HG03457 (cell line): ENCODE measurements around the gene EIF3K.
"Not testable (repeated sequence)": the region's sequence is repeated elsewhere in the genome, so short reads cannot be mapped to it uniquely, and the experiment has no call there.

Experiments
- ATAC-seq: cut with Tn5 transposase; IDR thresholded peaks from one replicate; pipeline ENCODE4 v1.9.1; 2021; ENCODE audit warnings: moderate number of reproducible peaks; ENCODE audit not compliant: unreplicated experiment

The EIF3K gene

DNA sequence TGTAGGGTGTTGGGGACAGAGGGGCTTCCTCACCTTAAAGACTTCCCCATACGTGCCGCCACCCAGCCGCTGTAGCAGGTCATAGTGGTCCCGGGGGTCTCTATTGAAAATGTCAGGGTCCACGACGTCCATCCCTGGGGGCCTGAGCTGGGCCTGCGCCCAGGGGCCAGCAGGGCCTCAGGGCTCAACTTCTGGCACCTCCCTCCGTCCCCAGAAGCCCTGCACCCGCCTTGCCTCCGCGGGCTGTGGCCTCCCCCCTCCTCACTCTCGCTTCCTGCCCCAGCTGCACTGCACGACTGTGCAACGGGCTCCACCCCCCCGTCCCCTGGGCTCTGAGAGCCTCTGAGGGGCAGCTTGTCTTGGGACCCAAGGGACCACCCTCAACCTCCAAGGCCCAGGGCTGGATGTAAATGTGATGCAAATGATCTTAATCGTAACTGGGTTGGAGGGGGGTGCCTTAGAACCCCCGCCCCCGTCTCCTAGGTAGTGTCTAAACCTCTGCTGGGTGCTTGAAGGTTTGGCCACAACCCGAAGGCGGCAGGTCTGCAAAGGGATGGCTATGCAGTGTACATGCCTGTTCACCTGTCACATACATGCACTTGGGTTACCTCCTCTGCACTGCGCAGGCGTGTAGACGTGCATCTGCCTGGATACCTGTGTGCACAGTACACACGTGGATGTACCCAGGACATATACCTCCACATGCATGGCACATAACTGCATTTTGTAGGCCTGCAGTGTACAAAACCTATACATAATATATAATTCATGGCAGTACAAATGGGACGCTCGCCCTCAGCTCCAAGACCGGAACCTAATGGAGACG, 1.0 kb upstream of the EIF3K start, which contains the start of gene MAP4K1:
TSS of gene MAP4K1 (minus strand) at position 190 of the 826 bp plus-strand sequence. CDS start at position 132, 58 bp downstream.
- ATAC-seq: peak; percentile 44

DNA sequence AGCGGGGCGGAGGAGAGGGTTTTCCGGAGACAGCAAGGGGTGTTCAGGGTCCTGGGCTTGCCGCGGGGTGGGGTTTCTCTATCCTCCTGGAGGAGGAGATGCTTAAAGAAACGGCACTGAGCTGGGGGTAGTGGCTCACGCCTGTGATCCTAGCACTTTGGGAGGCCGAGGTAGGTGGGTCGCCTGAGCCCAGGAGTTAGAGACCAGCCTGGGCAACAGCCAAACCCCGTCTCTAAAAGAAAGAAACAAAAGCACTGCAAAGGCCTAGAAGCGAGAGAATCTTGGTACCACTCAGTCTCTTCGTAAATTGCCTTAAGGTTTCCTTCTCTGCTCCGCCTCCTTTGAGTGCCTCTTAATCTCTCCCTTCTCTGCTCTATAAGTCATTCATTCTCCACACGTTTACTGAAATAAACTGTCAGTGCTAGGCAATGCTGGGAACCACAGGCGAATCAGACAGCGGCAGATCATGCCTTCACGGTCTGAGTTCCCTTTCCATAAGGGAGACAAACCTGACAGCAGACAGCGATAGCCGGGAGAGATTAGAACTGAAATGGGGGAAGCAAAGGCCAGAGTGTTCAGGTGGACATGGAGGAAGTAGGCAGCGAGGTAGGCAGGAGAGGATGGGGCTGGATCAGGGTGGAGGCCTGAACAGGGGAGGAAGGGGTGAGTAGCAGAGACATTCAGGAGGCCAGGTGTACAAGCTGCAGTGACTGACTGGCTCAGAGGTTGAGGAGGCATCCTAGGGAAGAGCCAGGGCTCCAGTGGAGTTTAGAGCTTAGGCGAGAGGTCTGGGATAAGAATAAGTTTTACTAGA, 580 bp downstream of the EIF3K start:
- peak; percentile 16 for ATAC-seq

DNA sequence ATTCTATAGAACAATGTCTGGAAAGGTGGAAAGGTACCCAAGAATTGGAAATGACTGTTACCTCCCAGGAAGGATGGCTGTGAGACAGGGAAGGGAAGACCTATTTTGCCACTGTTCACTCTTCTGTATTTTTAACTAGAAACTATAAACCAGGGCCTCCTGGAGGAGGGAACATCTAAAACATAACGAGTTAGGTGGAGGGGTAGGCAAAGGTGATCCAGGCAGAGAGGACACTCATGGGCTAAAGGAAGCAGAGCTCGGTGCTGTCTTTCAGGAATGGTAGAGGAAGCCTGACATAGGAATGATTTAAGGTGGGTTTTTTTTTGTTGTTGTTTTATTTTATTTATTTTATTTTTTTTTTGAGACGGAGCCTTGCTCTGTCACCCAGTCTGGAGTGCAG, 5.8 kb downstream of the EIF3K start:
- no peak for ATAC-seq

DNA sequence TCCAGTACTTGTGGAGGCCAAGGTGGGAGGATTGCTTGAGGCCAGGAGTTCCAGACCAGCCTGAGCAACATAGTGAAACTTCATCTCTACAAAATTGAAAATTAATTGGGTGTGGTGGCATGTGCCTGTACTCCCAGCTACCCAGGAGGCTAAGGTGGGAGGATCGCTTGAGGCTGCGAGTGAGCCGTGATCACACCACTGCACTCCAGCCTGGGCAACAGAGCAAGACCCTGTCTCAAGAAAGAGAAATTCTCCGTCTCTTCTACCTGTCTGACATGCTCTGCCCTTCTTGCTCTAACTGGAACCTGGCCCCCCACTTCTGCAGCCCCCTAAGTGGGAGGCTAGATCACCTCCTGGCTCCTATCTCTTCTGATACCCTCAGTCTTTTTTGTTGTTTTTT, 7.4 kb downstream of the EIF3K start:
- no peak for ATAC-seq

DNA sequence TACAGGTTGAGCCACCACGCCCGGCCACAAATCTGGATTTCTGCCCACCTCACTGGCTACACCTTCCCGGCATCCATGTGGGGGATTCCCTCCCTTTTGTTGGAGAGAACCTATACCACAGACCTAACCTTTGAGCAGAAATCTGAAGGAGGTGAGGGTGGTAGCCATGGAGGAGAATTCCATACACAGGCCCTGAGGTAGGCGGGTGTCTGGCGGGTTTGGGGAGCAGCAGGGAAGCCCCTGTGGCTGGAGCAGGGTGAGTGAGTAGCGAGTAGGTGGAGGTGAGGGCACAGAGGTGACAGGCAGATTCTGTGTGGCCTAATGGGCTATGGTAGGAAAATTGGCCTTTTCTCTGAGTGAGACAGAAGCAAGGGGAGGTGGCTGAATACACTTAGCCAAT, 10.6 kb downstream of the EIF3K start:
- ATAC-seq: no peak

DNA sequence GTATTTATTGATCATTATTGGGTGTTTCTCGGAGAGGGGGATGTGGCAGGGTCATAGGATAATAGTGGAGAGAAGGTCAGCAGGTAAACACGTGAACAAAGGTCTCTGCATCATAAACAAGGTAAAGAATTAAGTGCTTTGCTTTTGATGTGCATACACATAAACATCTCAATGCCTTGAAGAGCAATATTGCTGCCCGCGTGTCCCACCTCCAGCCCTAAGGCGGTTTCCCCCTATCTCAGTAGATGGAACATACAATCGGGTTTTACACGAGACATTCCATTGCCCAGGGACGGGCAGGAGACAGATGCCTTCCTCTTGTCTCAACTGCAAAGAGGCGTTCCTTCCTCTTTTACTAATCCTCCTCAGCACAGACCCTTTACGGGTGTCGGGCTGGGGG, 12.3 kb downstream of the EIF3K start:
- not testable (repeated sequence) for ATAC-seq

DNA sequence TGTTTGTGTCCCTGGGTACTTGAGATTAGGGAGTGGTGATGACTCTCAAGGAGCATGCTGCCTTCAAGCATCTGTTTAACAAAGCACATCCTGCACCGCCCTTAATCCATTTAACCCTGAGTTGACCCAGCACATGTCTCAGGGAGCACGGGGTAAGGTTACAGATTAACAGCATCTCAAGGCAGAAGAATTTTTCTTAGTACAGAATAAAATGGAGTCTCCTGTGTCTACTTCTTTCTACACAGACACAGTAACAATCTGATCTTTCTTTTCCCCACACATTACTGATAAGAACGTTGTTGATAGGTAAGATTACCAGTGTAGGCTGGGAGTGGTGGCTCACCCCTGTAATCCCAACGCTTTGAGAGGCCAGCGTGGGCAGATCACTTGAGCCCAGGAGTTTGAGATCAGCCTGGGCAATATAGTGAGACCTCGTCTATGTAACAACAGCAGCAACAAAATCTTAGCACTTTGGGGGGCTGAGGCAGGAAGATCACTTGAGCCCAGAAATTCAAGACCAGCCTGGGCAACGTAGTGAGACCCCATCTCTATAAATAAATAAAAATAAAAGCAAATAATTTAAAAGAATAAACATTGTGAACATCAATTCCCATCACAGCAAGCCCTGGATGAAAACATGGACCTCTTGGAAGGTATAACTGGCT, 13.0 kb downstream of the EIF3K start:
- ATAC-seq: not testable (repeated sequence)

DNA sequence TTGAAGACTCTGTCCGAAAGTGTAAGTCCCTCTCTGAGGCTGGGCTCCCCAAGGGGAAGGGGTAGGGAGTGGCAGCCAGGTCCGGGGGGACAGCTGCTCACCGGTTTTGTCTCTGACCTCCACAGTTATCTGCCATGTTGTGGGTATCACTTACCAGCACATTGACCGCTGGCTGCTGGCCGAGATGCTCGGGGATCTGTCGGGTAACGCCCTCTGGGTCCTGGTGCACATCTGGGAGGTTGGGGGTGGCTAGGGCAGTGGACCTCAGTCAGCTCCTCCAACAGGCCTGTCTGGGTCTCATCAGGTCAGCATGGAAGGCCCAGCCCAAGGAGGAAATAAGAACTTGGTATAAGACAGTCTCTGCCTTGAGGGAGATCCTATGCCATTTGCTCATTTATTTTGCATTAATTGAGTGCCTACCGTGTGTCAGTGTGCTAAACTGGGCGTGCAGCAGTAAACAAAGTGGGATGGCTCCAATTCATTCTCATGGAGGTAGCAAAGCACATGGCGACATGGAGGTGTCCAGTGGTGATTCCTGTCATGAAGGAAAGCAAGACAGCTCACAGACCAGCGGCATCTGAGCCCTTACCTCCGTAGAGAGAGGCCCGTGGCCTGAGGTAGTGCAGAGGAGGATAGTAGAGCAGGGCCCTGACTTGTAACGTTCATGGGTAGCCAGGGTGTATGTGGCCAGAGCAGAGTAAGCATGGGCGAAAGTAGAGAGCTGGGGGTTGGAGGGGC, 13.7 kb downstream of the EIF3K start:
- ATAC-seq: no peak

DNA sequence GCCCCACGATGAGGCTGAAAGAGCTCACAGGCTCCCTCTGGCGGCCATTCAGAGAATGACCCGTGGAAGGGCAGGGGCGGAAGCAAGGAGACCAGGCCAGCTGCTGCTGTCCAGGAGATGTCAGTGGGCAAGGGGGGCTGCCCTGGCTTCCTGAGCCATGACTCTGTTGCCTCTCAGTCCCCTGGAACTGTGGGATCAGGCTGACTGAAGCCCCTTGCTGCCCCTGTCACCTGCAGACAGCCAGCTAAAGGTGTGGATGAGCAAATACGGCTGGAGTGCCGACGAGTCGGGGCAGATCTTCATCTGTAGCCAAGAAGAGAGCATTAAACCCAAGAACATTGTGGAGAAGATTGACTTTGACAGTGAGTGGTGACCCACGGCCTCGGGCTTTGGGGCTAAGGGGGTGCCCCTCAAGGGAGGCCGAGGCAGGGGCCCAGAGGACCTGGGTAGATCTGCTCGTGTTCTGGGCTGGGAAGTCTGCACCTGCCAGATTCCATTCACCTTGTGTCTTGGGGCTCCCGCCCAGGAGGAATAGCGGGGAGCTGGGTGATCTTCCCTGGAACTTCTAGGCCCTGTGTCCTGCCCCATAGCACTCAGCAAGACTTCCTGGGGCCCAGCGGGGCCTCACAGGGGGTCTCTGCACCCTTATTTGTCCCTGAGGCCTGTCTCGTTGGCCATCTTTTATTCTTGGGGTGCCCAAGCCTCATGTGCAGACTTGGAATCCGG, 15.9 kb downstream of the EIF3K start:
- ATAC-seq: no peak

DNA sequence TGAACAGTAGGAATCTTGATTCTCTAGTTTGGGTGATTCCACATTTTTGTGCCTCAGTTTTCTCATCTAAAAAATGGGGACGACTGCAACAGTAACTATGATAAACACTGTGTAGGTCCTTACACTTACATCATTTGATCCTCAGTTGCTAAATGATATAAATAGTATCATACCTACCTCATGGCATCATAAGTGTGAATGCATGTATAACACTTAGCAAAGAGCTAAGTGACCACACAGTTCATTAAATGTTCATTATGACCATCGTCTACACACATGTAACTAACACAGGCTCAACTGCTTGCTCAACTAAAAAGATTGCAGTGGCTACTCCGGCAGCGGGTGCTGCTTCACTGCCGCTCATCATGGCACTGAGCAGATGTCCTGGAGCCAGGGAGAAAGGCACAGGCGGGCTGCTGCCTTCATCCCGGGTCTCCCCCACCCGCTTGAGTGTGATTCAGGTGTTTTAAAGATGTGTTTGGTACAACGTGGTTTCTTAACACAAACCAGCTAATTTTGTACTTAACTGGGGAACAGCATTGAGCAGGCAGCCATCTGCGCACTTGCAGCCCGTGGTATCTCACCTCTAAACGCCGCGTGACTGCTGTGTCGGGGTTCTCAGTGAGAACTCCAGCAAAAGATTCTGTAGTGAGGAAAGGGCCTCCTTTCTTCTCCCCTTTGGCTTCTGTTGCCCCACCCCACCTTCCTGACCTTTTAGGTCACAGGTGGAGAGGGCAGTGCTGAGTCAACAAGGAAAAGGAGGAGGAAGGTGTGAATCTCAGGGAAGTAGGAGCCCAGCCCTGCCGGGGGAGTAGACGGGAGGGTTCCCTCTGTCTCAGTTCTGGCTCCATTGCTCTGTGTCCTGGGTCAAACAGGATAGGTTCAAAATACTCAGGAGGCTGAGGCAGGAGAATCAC, 16.8 kb downstream of the EIF3K start:
- no peak for ATAC-seq

DNA sequence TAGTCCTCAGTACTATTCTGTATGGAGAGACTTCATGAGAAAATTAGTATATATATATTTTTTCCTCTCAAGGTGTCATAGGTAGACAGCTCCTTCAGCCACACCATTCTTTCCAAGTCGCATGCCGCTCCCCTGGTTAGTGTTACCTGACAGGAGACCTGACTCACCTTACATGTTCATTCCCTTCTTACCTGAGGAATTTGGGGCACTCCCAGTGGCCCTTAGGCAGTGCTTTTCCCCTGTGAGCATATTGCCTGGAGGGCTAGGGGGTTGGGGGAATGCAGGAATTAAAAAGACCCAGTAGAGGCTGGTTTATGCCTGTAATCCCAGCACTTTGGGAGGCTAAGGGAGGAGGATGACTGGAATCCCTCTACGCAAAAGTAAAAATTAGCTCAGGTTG, 19.5 kb downstream of the EIF3K start:
- no peak for ATAC-seq

DNA sequence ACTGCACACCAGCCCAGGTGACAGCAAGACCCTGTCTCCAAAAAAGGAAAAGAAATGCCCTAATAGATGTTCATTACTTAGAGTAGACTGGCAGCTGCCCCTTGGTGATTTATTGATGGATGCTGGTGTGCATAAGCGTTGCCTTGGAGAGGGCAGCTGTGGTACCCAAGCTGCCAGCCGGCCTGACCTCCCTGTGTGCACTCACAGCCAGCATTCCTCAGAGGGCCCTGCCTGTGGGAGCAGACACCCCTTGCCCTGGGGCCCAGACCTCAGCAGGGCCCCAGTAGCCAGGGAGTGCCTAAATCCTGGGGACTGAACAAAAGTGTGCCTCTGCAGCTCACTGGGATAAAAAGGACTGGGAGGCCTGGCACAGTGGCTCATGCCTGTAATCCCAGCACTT, 20.7 kb downstream of the EIF3K start:
- ATAC-seq: no peak

DNA sequence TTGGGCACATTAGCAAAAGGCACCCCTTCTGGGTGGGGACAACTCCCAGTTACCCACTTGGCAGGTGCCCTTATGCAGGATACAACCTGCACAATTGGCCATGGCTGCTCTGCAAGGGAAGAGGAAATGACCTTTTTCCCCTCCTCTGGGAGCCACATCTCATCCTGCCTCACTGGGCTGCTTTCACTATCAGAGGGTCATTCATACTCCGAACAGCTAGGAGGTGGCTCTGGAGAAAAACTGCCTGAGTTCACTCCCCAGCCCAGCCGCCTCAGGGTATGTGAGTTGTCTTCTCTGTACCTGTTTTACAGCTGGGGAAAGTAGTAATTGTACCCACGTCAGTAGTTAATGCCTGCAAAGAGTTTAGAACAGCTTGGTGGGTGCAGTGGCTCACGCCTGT, 21.4 kb downstream of the EIF3K start:
- no peak for ATAC-seq

DNA sequence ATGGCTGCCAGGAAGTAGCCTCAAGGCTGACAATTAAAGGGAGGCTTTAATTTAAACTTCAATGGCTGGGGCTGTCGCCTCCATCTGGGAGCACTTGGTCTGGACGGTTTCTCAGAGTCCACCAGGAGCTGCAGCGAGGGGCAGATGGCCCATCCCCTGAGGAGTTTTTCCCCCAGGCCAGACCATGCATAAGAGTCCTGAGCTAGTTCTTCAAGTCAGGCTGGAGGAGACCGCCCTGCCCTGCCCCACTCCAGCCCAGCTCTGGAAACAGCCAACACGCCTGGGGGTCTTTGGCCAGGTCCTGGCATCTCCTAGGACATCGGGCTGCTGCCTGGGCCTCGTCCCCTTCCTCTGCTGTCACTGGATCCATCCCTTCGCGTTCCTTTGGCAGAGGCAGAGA, 23.2 kb downstream of the EIF3K start:
- ATAC-seq: no peak

DNA sequence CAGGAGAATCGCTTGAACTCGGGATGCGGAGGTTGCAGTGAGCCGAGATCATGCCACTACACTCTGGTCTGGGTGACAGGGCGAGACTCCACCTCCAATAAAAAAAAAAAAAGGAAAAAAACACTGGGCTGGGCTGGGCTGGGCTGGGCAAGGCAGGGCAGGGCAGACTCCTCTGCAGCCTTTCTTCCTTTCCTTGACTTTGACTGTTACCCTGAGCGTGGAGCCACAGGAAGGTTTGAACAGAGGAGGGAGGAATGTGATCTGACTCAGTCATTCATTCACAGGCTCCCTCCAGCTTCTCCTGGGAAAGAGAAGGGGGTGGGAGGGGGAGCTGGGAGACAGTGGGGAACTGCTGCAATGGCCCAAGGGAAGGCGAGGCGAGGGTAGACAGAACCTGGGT, 25.7 kb downstream of the EIF3K start:
- ATAC-seq: no peak

DNA sequence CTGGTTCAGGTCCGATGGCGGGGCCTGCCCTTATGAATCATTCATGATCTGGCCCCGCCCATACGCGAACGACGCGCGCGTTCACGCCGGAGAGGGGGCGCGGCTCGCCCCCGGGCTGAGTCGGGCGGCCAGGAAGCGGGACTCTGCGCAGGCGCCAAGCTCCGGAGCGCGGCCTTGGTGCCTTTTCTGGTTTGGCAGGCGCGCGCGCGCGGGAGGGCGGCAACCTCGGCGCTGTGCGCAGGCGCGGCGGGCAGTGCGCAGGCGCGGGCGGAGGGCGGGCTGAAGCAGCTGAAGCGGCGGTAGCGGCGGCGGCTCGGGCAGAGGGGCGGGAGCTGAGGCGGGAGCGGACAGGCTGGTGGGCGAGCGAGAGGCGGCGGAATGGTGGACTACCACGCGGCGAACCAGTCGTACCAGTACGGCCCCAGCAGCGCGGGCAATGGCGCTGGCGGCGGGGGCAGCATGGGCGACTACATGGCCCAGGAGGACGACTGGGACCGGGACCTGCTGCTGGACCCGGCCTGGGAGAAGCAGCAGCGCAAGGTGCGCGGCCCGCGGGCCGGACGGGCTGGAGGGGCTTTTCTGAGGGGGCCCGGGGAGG, 28.5 kb downstream of the EIF3K start, which contains the start of gene ACTN4:
TSS of gene ACTN4 (plus strand) at position 282 of the 598 bp plus-strand sequence. CDS start at position 379, 97 bp downstream.
- peak; percentile 64 for ATAC-seq

DNA sequence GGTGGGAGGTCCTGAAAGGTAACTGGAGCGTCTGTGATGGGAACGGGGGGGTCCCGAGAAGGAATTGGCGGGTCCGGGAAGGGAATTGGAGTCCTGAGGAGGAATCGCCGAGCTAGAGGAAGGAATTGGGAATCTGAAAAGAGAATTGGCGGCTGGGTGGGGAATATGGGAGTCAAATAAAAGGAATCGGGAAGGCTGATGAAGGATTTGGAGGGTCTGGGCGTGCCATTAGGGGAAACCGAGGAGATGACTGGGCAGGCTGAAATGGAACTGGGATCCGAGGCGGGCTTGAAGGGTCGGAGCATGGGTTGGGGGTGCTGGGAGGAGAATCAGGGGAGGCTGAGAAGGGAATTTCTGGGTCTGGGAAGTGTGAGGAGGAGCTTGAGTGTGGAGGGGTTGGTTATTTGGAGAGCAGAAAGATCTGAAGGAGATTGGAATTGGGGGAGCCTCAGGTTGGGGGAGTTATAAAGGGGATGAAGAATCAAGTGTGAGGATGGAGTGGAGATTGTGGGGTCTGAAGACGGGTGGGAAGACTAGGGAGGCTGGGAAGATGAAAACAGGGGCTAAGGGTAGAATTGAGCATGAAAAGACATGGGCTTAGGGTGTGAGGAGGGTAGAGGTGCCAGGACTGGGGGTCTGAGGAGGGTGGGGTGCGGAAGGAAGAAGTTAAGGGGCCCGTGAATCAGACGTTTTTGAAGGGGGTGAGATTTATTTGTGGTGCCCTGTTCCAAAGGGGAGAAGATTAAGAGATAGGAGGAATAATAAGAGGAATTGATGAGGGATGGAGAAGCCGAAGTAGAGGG, 29.2 kb downstream of the EIF3K start:
- ATAC-seq: no peak
